ENCODE data around the gene PLA2G12A.
"Not testable (repeated sequence)": the region's sequence is repeated elsewhere in the genome, so short reads cannot be mapped to it uniquely, and the experiment has no call there.

The PLA2G12A gene

DNA sequence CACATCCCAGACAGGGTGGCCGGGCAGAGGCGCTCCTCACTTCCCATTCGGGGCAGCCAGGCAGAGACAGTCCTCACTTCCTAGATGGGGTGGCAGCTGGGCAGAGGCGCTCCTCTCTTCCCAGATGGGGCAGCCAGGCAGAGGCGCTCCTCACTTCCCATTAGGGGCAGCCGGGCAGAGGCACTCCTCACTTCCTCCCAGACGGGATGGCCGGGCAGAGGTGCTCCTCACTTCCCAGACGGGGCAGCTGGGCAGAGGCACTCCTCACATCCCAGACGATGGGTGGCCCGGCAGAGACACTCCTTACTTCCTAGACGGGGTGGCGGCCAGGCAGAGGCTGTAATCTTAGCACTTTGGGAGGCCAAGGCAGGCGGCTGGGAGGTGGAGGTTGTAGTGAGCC lies 50.9 kb downstream of the PLA2G12A start:
- DNase-seq (ENCODE audit: low read depth), result not testable (repeated sequence)

DNA sequence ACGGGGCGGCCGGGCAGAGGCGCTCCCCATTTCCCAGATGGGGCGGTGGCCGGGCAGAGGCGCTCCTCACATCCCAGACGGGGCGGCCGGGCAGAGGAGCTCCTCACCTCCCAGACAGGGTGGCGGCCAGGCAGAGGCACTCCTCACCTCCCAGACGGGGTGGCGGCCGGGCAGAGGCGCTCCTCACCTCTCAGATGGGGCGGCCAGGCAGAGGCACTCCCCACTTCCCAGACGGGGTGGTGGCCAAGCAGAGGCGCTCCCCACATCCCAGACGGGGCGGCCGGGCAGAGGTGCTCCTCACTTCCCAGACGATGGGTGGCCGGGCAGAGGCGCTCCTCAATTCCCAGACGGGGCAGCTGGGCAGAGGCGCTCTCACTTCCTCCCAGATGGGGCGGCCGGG lies 51.4 kb downstream of the PLA2G12A start:
- DNase-seq (ENCODE audit: low read depth), result not testable (repeated sequence)

- DNase-seq (ENCODE audit: low read depth), result no peak
These were observed 53.0 kb downstream of the PLA2G12A start for GRCh38 chr4:109676886-109677285.

DNA sequence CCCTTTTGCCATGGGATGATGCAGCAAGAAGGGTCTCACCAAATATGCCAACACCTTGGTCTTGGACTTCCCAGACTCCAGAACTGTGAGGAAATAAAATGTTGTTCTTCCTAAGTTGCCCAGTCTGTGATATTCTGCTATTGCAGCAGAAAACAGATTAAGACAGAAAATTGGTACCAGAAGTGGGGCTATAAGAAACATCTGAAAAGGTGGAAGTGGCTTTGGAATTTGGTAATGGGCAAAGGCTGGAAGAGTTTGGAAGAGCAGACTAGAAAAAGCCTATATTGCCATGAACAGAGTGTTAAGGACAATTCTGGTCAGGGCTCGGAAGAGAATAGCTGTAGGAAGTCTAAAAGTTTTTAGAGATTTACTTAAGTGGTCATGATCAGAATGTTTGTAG lies 54.0 kb downstream of the PLA2G12A start:
- DNase-seq (ENCODE audit: low read depth), result no peak

DNA sequence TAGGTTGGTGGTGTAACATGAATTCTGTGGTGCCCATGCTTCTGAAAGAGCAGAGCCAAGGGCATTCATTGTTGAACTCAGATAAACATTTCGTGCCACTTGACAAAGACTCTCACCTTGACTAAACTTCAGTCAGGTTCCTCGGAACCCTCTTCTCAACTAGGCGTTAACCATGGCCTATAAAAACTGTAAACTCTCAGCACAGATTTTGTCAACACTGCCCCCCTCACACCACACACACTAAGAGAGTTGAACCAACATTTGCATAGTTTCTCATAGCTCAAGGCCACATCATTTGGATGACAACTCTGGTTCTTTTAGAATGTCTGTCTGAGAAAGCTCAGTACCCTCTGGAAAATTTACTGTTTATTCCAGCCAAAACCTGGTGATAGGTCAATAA lies 54.7 kb downstream of the PLA2G12A start:
- no peak for DNase-seq (ENCODE audit: low read depth)

DNA sequence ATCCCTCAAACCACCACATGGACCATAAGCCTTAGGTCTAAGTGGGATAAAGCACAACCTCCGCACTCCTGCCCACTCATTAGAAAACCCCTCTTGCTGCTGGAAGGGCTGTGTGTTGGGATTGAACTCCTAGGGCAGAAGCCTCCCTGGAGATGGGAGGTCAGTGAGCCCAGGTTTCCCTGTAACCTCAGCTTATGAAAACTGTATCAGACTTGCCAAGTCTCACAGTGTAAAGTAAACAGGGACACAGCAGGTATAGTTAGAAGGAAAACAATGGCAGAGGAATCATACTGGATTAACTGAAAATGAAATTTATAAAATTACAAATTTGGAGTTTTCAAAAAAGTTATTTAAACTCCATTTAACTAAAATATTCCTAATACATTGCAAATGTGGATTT lies 56.6 kb downstream of the PLA2G12A start:
- no peak for DNase-seq (ENCODE audit: low read depth)

GRCh38 chr4:109672169-109672930 lies 57.5 kb downstream of the PLA2G12A start:
- DNase-seq (ENCODE audit: low read depth), result no peak

DNA sequence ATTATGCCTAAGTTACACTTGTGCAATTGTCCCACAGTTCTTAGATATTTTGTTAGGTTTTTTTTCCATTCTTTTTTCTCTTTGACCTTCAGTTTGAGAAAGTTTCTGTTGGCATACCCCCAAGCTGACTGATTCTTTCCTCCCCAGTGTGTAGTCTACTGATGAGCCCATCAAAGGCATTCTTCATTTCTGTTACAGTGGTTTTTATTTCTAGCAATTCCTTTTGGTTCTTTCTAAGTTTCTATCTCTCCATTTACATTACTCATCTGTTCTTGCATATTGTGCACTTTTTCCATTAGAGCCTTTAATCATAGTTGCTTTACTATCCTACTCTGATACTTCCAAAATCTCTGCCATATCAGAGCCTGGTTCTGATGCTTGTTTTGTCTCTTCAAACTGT lies 58.5 kb downstream of the PLA2G12A start:
- DNase-seq (ENCODE audit: low read depth), result no peak

DNA sequence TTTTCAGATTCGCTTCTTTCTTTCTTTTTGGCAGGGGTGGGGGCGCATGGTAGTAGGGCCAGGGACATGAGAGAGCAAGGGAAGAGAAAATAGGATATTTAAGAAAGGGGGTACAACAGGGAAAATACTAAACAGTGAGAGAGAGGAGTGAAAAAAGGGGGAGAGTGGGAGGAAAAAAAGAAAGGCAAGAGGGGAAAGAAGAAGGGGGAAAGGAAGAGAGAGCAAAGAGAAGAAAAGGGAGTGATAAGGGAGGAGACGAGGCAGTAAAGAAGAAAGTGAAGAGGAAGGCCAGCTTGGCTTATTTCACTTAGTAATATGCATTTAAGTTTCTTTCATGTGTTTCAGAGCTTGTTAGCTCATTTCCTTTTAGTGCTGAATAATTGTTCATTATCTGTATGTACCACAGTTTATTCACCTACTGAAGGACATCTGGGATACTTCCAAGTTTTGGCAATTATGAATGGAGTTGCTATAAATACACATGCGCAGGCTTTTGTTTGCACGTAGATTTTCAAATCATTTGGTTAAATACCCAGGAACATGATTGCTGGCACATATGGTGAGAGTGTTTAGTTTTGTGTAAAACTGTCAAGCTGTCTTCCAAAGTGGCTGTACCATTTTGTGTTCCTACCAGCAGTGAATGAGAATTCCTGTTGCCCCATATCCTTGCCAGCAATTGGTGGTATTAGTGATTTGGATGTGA lies 63.9 kb downstream of the PLA2G12A start:
- DNase-seq (ENCODE audit: low read depth), result no peak

DNA sequence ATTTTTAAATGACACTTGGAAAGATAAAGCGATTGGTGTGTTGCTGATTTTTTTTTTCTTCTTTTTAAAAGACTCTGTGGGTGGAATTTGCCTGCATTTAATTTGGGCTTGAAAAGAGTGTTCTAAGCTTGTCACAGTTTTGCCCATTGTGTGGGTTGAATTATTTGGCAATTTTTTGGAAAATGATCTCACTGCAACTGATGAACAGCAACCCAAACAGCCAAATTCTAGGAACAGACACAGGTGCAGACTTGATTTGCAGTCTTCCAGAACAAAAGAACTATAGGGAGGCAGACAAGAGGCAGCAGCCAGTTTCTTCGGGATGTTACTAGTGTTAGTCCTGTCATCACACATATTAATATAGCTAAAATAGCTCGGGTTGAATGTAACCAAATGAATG lies 67.1 kb downstream of the PLA2G12A start:
- no peak for DNase-seq (ENCODE audit: low read depth)

GRCh38 chr4:109662116-109662515 lies 67.8 kb downstream of the PLA2G12A start:
- no peak for DNase-seq (ENCODE audit: low read depth)

Measured in activated T-cell treated with anti-CD3 and anti-CD28 coated beads for 1 hour (primary cell).